ENCODE data around the gene PKMYT1.
"Not testable (repeated sequence)": the region's sequence is repeated elsewhere in the genome, so short reads cannot be mapped to it uniquely, and the experiment has no call there.

Gene PKMYT1

DNA sequence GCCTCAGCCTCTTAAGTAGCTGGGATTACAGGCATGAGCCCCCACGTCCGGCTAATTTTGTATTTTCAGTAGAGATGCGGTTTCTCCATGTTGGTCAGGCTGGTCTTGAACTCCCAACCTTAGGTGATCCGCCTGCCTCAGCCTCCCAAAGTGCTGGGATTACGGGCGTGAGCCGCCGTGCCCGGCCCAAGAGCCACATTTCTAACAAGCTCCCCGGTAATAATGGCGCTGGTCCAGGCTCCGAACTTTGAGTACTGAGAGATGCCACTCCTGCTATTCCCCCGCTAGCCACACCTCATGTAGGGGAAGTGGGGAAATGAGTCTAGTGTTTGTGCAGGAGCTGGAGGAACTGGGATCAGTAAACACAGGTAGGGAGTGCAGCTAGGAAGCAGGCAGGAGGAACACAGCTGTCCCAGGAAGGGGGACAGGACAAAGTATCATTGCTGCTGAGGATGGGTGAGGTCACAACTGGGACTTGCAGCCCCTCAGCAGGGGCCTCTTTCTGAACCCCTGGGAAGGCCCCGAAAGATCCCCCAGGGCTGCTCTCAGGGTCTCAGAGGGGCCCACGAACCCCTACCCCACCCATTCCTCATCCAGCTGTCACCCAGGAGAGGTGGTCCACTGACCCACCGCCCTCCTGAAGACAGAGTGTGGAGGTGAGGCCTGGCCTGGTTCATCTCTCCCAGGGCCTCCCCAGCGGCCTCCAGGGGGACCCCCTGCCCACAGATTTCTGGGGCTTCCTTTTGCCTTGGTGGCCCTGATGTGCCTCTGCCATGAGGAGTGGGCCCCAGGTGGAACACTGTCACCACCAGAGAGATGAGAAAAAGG is 19.8 kb downstream of the PKMYT1 start:
- no peak for DNase-seq (ENCODE audit: low read depth, low spot score)

DNA sequence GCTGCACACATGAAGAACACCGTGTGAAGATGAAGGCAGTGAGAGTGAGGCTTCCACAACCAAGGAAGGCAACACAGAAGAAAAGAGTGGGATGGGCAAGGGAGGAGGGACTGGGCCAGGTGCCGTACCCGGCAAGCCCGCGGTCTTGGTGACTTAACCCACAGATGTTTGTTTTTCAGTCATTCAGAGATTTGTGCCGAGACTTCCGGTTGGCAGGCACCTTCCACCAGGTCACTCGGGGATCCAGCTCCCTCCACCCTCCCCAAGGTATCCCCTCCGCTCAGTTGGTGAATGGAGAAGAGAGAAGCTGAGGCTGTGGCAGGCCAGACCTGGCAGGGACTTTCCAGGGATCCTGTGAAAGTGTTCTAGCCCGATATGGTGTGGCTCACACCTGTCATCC is 21.0 kb downstream of the PKMYT1 start:
- DNase-seq (ENCODE audit: low read depth, low spot score) = no peak

DNA sequence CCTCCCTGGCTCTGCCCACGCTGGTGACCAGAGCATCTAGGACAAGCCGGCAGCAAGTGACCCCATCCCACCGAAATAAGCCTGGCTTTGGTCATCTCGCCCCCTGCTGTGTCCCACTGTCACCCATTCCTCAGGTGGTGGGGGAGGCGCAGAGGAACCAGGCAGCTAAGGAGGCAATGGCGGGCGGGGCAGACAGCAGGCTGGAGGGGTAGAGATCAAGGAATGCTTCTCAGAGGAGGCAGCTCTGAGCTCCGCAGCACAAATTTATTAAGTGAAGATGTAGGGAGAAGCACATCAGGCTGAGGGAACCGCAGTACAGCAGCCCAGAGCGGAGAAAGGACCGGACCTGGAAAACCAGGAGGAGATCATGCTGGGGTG is 23.7 kb downstream of the PKMYT1 start:
- DNase-seq (ENCODE audit: low read depth, low spot score) = no peak

- no peak for DNase-seq (ENCODE audit: low read depth, low spot score)
Measured at GRCh38 chr16:2955779-2956578, 24.3 kb downstream of the PKMYT1 start.

DNA sequence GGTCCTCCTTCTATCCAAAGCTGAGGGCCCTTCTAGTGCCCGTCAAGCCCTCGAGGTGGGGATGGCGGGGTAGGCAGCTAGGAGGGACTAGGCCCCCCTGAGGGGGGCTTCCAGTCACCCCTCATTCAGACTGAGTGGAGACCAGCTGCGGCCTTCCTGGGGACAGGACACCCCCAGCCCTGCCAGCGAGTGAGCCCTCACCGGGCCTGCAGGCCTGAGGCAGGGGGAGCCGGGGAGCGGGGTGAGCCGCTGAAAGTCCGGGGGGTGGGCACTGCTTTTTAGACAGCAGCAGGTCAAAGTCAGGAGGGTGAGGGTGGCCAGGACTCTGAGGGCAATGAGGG is 24.8 kb downstream of the PKMYT1 start:
- no peak for DNase-seq (ENCODE audit: low read depth, low spot score)

DNA sequence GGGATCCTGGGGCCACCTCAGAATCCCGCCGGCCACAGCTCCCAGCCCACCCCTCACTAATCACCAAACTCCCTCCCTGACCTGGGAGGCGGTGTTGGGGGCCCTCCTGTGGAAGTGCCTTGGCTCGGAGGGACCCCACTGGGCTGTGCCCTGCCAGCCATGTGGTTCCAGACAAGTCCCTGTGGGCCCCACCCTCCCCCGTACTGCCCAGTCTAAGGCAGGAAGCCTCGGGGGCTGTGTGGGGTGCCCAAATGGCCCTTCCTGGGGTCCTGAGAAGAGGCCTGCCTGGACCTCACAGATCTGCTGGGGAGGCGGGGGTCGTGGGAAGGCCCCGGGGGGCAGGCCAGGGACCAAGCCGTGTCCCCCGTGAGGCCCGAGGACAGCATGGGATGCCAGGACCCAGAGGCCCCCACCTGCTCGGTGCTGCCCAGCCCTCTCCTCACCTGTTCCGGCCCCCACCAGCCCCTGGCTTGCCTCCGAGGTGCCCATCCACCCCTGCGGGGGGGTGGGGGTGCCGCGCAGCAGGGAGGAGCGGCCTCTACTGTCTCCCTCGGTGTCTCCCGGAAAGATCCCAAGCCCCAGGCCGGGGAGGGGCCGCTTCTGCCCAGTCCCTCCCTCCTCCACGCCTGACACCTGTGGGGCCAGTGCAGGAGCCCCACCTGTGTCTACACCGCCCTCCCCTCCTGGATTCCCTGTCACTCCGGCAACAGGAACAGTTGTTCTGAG is 25.4 kb downstream of the PKMYT1 start:
- DNase-seq (ENCODE audit: low read depth, low spot score) = no peak

- DNase-seq (ENCODE audit: low read depth, low spot score) = no peak
Measured at GRCh38 chr16:2953706-2954627, 26.3 kb downstream of the PKMYT1 start.

DNA sequence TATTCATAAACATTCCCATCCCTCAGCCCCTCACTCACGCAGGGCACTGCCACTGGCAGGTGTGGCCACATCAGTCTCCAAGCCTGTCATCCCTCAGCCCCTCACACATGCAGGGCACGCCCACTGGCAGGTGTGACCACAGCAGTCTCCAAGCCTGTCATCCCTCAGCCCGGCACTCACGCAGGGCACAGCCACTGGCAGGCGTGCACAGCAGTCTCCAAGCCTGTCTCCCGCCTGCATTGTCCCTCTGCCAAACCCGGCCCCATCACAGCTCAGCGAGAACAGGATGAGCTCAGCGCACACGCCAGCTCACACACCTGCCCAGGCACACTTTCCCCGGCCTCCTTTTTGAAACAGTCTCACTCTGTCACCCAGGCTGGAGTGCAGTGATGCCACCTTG is 27.6 kb downstream of the PKMYT1 start:
- DNase-seq (ENCODE audit: low read depth, low spot score) = no peak

- DNase-seq (ENCODE audit: low read depth, low spot score) = no peak
Measured at GRCh38 chr16:2950773-2951172, 29.5 kb downstream of the PKMYT1 start.

DNA sequence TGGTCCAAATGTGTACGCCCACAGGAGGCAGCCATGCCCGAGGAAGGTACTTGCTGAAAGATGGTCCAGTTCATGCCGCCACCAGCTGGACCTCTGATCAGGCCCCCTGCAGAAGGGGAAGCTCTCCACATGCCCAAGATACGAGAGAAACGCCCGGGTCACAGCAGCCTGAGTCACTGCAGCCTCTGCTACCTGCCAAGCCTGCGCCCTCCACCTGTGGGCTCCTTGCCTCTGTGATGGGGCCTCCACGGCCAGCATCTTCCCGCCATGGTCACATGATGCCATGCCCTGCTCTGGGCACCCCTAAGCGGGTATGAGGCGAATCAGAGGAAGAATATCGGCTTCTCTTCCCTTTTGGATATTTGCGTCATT is 29.9 kb downstream of the PKMYT1 start:
- no peak for DNase-seq (ENCODE audit: low read depth, low spot score)

- no peak for DNase-seq (ENCODE audit: low read depth, low spot score)
Measured at GRCh38 chr16:2949705-2950352, 30.4 kb downstream of the PKMYT1 start.

GRCh38 chr16:2948807-2949704 is 31.2 kb downstream of the PKMYT1 start:
- no peak for DNase-seq (ENCODE audit: low read depth, low spot score)

GRCh38 chr16:2946649-2947048 is 33.6 kb downstream of the PKMYT1 start:
- no peak for DNase-seq (ENCODE audit: low read depth, low spot score)

DNA sequence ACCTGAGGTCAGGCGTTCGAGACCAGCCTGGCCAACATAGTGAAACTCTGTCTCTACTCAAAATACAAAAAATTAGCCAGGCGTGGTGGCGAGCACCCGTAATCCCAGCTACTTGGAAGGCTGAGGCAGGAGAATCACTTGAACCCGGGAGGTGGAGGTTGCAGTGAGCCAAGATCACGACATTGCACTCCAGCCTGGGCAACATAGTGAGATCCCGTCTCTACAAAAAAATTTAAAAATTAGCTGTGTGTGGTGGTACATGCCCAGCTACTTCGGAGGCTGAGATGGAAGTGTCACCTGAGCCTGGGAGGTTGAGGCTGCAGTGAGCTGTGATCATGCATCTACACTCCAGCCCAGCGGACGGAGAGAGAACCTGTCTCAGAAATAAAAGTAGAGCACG is 36.5 kb downstream of the PKMYT1 start:
- not testable (repeated sequence) for DNase-seq (ENCODE audit: low read depth, low spot score)

DNA sequence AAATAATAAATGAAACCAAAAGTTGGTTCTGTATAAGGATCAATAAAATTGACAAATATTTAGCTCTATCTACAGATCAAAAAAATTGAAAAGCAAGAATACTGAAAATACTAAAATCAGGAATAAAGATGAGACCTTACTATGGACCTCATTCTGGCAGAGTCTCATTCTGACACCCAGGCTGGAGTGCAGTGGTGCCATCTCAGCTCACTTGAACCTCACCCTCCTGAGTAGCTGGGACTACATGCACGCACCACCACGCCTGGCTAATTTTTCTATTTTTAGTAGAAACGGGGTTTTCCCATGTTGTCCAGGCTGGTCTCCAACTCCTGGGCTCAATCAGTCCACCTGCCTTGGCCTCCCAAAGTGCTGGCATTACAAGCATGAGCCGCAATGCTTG is 38.2 kb downstream of the PKMYT1 start:
- no peak for DNase-seq (ENCODE audit: low read depth, low spot score)

DNA sequence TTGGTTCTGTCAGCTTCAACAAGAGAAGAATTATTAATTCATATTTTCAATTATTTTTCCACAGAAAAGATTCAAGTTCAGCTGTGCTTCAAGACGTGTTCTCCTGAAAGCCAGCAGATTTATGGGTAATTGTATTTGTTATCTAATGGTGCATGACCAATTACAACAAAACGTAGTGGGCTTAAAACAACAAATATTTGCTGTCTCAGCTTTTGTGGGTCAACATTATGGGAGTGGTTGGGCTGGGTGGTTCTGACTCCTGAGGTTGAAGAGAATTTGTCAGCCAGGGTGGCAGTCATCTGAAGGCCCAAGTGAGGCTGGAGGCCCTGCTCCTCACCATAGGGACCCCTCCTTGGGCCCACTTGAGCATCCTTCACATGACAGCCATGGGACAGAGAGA is 40.3 kb downstream of the PKMYT1 start:
- DNase-seq (ENCODE audit: low read depth, low spot score) = no peak

- DNase-seq (ENCODE audit: low read depth, low spot score) = no peak
Measured at GRCh38 chr16:2938206-2938605, 42.0 kb downstream of the PKMYT1 start.

- no peak for DNase-seq (ENCODE audit: low read depth, low spot score)
Measured at GRCh38 chr16:2937170-2937569, 43.1 kb downstream of the PKMYT1 start.

GRCh38 chr16:2936436-2937011 is 43.7 kb downstream of the PKMYT1 start:
- no peak for DNase-seq (ENCODE audit: low read depth, low spot score)

DNA sequence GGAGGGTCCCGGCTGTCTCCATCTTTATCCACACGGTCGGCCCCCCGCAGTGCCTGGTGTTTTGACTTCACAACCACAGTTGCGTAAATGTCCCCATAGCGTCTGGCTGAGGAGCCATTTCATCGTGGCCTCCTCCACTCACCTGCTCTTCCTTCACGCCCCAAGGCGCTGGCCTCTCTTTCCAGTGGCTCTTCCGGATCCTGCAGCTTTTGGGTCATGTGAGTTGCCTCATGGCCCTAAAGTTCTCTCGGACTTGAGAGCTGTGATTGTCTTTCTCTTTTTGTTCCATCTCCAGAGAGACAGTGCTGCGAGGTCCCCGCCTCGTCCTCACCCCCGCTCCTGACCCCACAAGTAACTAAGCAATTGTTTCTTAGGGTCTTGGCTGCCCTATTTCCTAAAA is 45.8 kb downstream of the PKMYT1 start:
- DNase-seq (ENCODE audit: low read depth, low spot score) = no peak

Data from activated naive CD8-positive, alpha-beta T cell treated with anti-CD3 and anti-CD28 coated beads, Interleukin-2, amount 50 U/mL, for 16 hours (primary cell).